Activated naive CD4-positive, alpha-beta T cell treated with anti-CD3 and anti-CD28 coated beads, Interleukin-2, amount 50 U/mL, for 16 hours (primary cell): ENCODE data around the gene INPP5A.

Experiments
- DNase-seq: peaks from one replicate; pipeline ENCODE4 v3.0.0-alpha.2; 2020

INPP5A gene

DNA sequence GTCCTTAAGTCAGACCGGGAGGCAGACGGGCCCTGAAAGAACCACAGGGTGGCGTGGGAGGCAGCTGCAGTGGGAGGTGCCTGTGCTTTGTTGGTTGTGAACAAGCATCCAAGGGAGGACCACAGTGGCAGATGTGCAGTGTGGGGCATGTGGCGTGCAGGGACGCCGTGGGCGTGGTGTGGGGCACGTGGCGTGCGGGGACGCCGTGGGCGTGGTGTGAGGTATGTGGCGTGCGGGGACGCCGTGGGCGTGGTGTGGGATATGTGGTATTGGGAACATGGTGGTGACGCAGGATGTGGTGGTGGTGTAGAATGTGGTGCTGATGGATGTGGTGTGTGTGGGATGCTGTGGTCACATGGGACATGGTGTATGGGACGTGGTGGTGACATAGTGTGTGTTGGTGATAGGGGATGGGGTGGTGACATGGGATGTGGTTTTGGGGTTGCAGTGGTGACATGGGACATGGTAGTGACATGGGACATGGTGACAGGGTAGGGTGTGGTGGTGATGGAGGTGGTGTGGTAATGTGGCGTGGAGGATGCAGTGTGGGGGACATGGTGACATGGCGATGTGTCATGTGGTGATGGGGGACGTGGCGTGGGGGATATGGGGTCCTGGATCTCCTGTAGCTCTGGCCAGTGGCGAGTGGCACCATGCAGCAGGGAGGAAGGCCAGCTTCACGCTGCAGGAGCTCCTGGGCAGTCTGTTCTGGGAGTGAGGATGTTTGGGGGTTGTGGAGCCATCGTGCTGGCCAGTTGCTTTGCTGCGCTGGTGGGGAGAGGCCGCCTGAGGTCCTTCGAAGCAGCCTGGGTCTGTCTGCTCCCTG is 78.8 kb downstream of the INPP5A start:
- DNase-seq = peak; percentile 47

DNA sequence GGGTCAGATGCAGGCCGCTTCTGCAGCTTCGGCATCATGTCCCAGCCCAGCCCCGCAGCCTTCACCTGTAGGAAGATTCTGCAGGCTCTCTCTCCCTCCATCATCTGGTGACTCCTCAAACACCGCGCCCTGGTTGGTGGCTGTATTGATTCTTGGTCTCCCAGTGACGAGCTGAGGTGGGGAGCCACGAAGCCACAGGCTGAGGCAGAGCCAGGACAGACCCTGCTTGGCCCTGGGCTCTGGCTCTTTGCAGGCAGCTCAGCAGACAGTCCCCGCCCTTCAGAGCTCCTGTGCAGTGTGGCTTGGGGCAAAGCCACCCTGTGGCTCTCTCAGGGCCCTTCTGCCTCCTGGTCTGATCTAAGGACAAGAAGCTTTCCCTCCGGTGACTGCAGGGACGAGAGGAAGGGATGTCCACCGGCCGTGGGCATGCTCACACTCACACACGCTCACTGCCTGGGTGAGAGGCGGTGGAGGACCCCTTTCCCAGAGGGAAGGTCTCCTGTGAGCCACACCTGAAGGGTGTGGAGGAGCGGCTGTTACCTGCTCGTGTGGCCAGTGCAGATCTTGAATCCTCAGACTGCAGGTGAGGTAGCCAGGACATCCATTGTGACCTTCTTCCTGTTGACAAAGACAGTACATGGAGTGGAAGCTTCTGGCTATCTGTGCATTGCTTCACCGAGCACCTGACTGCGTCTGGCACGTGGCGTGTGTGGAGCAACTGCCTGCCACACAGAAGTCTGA is 79.6 kb downstream of the INPP5A start:
- no peak for DNase-seq

GRCh38 chr10:132617737-132618052 is 80.1 kb downstream of the INPP5A start:
- DNase-seq = no peak

GRCh38 chr10:132618158-132618919 is 80.8 kb downstream of the INPP5A start:
- no peak for DNase-seq

DNA sequence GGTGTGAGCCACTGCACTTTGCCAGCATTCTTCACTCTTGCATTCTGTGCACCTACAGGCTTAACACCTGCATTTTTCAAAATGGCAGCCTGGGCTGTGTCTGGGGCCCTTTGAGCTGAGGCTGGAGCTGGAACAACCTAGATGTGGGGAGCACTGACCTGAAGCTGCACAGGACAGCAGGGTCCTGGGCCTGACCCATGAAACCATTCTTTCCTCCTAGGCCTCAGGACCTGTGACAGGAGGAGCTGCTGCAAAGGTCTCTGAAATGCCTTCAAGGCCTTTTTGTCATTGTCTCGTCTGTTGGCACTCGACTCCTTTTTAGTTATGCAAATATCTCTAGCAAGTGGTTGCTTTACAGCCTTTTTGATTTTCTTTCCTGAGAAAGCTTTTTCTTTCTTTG is 82.3 kb downstream of the INPP5A start:
- DNase-seq = no peak

GRCh38 chr10:132624061-132624846 is 86.7 kb downstream of the INPP5A start:
- no peak for DNase-seq

- no peak for DNase-seq
Observed at GRCh38 chr10:132624847-132625471, 87.4 kb downstream of the INPP5A start.

- peak; percentile 2 for DNase-seq
Observed at GRCh38 chr10:132626019-132626760, 88.6 kb downstream of the INPP5A start.

- peak; percentile 3 for DNase-seq
Observed at GRCh38 chr10:132626761-132627665, 89.4 kb downstream of the INPP5A start.

DNA sequence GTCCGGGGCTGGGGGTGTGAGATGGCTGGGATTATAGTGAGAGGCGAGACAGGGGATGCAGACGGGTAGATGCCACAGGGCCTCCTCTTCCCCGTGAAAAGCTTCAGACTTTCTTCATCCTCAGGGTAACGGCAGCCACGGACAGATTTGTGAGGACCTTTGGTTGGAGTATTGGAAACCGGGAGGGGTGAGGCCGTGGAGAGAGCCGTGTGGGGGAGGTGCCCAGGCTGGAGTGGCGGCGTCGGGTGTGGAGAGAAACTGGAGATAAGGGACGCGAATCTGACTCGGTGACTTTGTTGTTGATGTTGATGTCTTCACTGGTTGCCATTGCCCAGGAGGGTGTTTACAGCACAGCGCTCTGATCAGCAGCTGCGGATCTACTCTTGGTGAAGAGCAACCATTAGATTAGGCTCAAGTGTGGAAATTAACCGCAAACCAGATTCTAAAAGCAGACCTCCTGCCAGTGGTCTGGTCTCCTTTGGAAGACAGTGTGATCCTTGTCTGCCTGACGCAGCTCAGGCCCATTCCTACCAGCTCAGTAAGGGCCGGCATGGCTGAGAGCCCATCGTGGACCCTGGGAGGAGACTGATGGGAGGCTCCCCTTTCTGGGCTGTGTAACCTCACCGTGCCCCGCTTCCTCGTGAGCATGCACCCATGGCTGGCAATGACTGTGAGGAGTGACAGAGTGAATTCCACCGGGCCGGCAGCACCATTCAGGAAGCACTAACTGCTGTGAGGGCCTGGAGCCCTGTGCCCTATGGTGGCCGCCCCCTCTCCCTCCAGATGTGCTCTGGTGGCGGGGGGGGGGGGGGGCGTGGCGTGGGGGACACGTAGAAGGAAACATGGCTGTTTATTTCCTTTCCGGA is 90.3 kb downstream of the INPP5A start:
- DNase-seq = peak; percentile 8

DNA sequence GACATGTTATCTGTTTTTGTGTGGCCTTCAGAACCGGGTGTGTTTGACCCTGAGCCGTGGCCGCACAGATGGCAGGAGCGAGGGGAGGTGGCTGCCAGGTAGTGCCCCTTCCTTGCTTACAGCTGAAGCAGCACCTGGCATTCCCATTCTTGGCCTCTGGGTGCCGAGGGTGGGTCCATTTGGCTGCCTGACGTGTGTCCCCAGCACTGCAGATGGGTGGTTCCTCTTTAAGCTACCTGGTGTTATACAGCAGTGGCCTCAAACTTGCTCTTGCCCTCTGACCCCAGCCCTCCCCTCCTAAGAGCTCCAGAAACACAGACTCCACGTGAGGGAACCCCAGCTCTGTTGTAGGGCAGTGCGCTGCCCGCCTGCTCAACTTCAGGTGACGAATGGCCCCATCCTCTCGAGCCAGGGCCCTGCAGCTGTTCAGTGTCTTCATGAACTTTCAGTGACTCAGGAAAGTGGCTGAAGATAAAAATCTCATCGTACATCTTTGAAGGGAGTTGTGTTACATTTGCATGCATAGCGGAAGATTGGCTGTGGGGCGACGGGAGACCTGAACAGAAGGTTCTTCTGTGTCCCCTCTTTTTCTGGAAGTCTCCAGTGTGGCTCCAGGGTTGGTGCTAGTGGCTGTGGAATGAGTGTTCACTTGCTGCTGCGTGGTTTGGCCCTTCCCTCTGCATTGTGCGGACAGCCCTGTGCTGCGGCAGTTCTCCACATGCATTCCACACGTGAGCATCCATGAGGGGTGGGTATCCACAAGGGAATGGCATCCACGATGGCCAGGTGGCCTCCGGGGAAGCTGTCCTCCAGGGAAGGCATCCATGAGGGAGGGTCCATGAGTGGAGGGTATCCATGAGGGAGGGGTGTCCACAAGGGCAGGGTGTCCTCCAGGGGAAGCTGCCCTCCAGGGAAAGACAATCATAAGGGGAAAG is 91.6 kb downstream of the INPP5A start:
- peak; percentile 2 for DNase-seq

GRCh38 chr10:132630156-132630555 is 92.6 kb downstream of the INPP5A start:
- no peak for DNase-seq

- no peak for DNase-seq
Observed at GRCh38 chr10:132630666-132631337, 93.2 kb downstream of the INPP5A start.

DNA sequence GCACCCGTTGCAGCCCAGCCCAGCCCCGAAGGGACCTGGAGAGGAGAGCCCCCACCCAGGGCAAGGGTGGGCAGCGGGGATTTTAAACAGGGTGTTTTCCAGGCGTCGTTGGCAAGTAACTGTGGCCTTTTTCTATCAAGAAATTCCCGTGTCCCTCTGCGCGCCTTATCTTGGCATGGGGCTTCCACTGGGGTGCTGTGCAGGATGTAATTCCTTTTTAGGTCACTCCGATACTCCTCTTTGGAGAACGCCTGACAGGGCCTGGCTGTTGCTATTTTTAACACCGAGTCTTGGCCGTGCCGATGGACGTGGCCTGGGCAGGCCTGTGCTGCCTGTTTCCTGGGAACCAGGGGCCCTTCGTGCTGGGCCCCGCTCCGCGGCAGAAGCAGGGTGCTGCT is 93.8 kb downstream of the INPP5A start:
- DNase-seq = peak; percentile 4

GRCh38 chr10:132632091-132632561 is 94.5 kb downstream of the INPP5A start:
- DNase-seq = no peak

GRCh38 chr10:132632851-132633684 is 95.5 kb downstream of the INPP5A start:
- no peak for DNase-seq
